K562 (cell line): ENCODE results near the gene PDE11A. TPM values are rescaled to one million over a fixed set of nuclear protein-coding genes. Genes with fewer than 3 reads are reported as not detected.

Source experiments
- ATAC-seq: fragments of 200-7000 bp; cut with Tn5 transposase; 3 replicates; pipeline ENCODE4 v1.9.1; 2020; ENCODE audit warnings: moderate library complexity
- BruUV-seq: library from RNA; stranded (reverse); fragments of 400-500 nt; replicated peaks from 2 replicates; lab custom pipeline; 2021; lab: Mats Ljungman, UMichigan
- CTCF ChIA-PET: fragments of 300-600 bp; formaldehyde crosslinking; extraction: SDS; loops from one replicate; lab custom pipeline; 2021; ENCODE audit warnings: low intra/inter-chr PET ratio; lab: Yijun Ruan, JAX
- POLR2A ChIA-PET: fragments of 300-600, 350-650 bp; sonication (Branson Sonifier 250); formaldehyde crosslinking; extraction: SDS; loops from one replicate; lab custom pipeline; 2021; ENCODE audit warnings: antibody characterized with exemption, inconsistent platforms; lab: Yijun Ruan, JAX
- DNase-seq, 4 experiments: peaks; one replicate each; pipeline versions ENCODE4 v3.0.0 to v3.0.0-alpha.2; 2011 to 2018; ENCODE audit warnings: low spot score in 3 of 4, mixed read lengths in 3 of 4; ENCODE audit errors: extremely low read depth in 1 of 4
- FAIRE-seq: peaks from 2 replicates; lab custom pipeline; 2011; peaks lifted over from hg19 to GRCh38; lab: Jason Lieb, UNC
- H2AFZ ChIP-seq: 2 replicates; pipeline ENCODE4 v1.6.0; 2011; ENCODE audit warnings: low read depth, low read length, control low read depth, inconsistent platforms
- H3K27ac ChIP-seq: fragments of 200-600 bp; 3 replicates; pipeline ENCODE4 v1.8.0; 2011; ENCODE audit warnings: low read depth, mild to moderate bottlenecking, control low read depth, inconsistent platforms, low read length, moderate library complexity, mixed read lengths; ENCODE audit errors: extremely low read depth
- H3K27me3 ChIP-seq, 2 experiments: fragments of 300-600 bp in 1 of 2; 2 replicates in 1 of 2; 3 replicates in 1 of 2; pipeline versions ENCODE4 v1.6.0 to v1.8.0; 2011; ENCODE audit warnings: inconsistent platforms in 2 of 2, low read length in 2 of 2, mild to moderate bottlenecking in 1 of 2, mixed read lengths in 1 of 2, moderate library complexity in 1 of 2; ENCODE audit not compliant: control insufficient read depth in 2 of 2, insufficient read depth in 2 of 2
- H3K36me3 ChIP-seq: fragments of 300-600 bp; 3 replicates; pipeline ENCODE4 v1.8.0; 2011; ENCODE audit warnings: mild to moderate bottlenecking, low read length, inconsistent platforms; ENCODE audit not compliant: control insufficient read depth, insufficient read depth
- H3K4me1 ChIP-seq, 2 experiments: fragments of 200-600 bp in 1 of 2; replicated peaks in 1 of 2; 2 replicates in 1 of 2; 3 replicates in 1 of 2; pipeline versions ENCODE4 v1.5.1 to v1.8.0; 2011; ENCODE audit warnings: inconsistent platforms in 2 of 2, low read length in 2 of 2, mild to moderate bottlenecking in 1 of 2, mixed read lengths in 1 of 2, moderate library complexity in 1 of 2; ENCODE audit not compliant: control insufficient read depth in 2 of 2, insufficient read depth in 2 of 2
- H3K4me2 ChIP-seq: 2 replicates; pipeline ENCODE4 v1.6.1; 2011; ENCODE audit warnings: low read length, control low read depth, inconsistent platforms, mixed read lengths; ENCODE audit not compliant: insufficient read depth
- H3K4me3 ChIP-seq: fragments of 200-600 bp; sonication (generic), shearing (Covaris generic); 2 replicates; pipeline ENCODE4 v1.5.1; 2016; ENCODE audit warnings: control low read depth, inconsistent platforms
- H3K79me2 ChIP-seq: fragments of 200-600 bp; 3 replicates; pipeline ENCODE4 v1.8.0; 2011; ENCODE audit warnings: low read length, inconsistent platforms; ENCODE audit not compliant: control insufficient read depth, insufficient read depth
- H3K9ac ChIP-seq, 2 experiments: 2 replicates each; pipeline versions ENCODE4 v1.6.0 to v1.6.1; 2011; ENCODE audit warnings: low read depth in 2 of 2, low read length in 2 of 2, control low read depth in 1 of 2, inconsistent platforms in 1 of 2, mild to moderate bottlenecking in 1 of 2, mixed read lengths in 1 of 2; ENCODE audit not compliant: insufficient read depth in 1 of 2
- H3K9me1 ChIP-seq: one replicate; pipeline ENCODE4 v1.6.0; 2011; ENCODE audit warnings: inconsistent platforms, mild to moderate bottlenecking, low read length, moderate library complexity; ENCODE audit not compliant: control insufficient read depth, insufficient read depth
- H3K9me3 ChIP-seq: replicated peaks from 2 replicates; pipeline ENCODE4 v1.5.1; 2011; ENCODE audit warnings: low read depth, low read length, inconsistent platforms; ENCODE audit not compliant: control insufficient read depth, insufficient read depth
- H4K20me1 ChIP-seq: replicated peaks from 2 replicates; pipeline ENCODE4 v1.6.1; 2011; ENCODE audit warnings: low read length, inconsistent platforms, mixed read lengths; ENCODE audit not compliant: control insufficient read depth, insufficient read depth
- ELF4 ChIP-seq: fragments of 450-650 bp; formaldehyde crosslinking; IDR thresholded peaks from 2 replicates; pipeline ENCODE4 v1.4.0; 2022; ENCODE audit warnings: missing genetic modification characterization
- ETS2 ChIP-seq: IDR thresholded peaks from 2 replicates; pipeline ENCODE4 v1.6.1; 2016; ENCODE audit warnings: borderline replicate concordance, missing genetic modification characterization, mild to moderate bottlenecking, moderate library complexity, missing compliant biosample characterization; ENCODE audit not compliant: poor library complexity, severe bottlenecking
- L3MBTL2 ChIP-seq: fragments of 450-650 bp; IDR thresholded peaks from 2 replicates; pipeline ENCODE4 v1.6.1; 2016; ENCODE audit warnings: mild to moderate bottlenecking, moderate library complexity
- MCM7 ChIP-seq, 2 experiments: fragments of 450-650 bp; IDR thresholded peaks; 2 replicates each; pipeline ENCODE4 v1.6.1; 2016 to 2018
- MTA1 ChIP-seq: fragments of 450-650 bp; IDR thresholded peaks from 2 replicates; pipeline ENCODE4 v1.6.1; 2017; ENCODE audit warnings: borderline replicate concordance
- SRF ChIP-seq, 2 experiments: fragments of 250-450, 450-650 bp in 1 of 2; sonication (Bioruptor Pico) in 1 of 2; sonication (generic) in 1 of 2; formaldehyde crosslinking; IDR thresholded peaks; 2 replicates each; pipeline versions ENCODE4 v1.5.0 to v1.5.1; 2020 to 2022; ENCODE audit warnings: mild to moderate bottlenecking in 1 of 2, missing genetic modification reagents in 1 of 2
- TGIF2 ChIP-seq: sonication (generic); formaldehyde crosslinking; IDR thresholded peaks from 2 replicates; pipeline ENCODE4 v1.8.1; 2022; ENCODE audit warnings: mild to moderate bottlenecking, missing genetic modification reagents, moderate library complexity
- THRA ChIP-seq: fragments of 450-650 bp; IDR thresholded peaks from 2 replicates; pipeline ENCODE4 v1.6.1; 2017; ENCODE audit warnings: mild to moderate bottlenecking, moderate library complexity
- ZFPM2 ChIP-seq: fragments of 250-450 bp; sonication (Bioruptor Pico); IDR thresholded peaks from 2 replicates; pipeline ENCODE4 v1.5.1; 2022; ENCODE audit warnings: mild to moderate bottlenecking
- ZNF384 ChIP-seq: IDR thresholded peaks from 2 replicates; pipeline ENCODE4 v1.6.1; 2012; ENCODE audit warnings: low read depth, low read length, improper control_type of control experiment
- ZNF830 ChIP-seq: fragments of 250-450 bp; sonication (Bioruptor Pico); IDR thresholded peaks from 2 replicates; pipeline ENCODE4 v1.5.0; 2021; ENCODE audit warnings: mild to moderate bottlenecking
- WGBS: fragments of 100-300 bp; shearing (Covaris generic); methylation state at CpG from one replicate; pipeline ENCODE4 v1.1.6; 2016; ENCODE audit warnings: low coverage, mixed read lengths; ENCODE audit not compliant: insufficient coverage; ENCODE audit errors: missing lambda C conversion rate; 5-methylcytosine and 5-hydroxymethylcytosine counted together
- in situ Hi-C: fragments of 300-500 bp; cut with MboI; formaldehyde crosslinking; loops from 4 replicates; pipeline ENCODE4 v1.15.0; 2018; ENCODE audit warnings: inconsistent platforms, mixed read lengths
- intact Hi-C: fragments of 100-400 bp; cut with micrococcal nuclease; formaldehyde crosslinking; loops from 2 replicates; pipeline ENCODE4 v1.14.2; 2022
- polyA plus RNA-seq, 8 experiments: library from polyadenylated mRNA; depleted of rRNA in 4 of 8; stranded (reverse) in 5 of 8; unstranded in 3 of 8; fragments of >200 nt; fragmentation: Nextera tagmentation in 2 of 8; fragmentation: Illumina TruSeq in 1 of 8; extraction: Ambion mirVana in 2 of 8; extraction: Trizol in 1 of 8; gene quantifications; 2 replicates each; pipeline versions ENCODE4 v1.2.1 to v1.2.3, GENCODE V29; 2011 to 2014; ENCODE audit warnings: inconsistent platforms in 1 of 8, missing spikeins in 1 of 8
- total RNA-seq, 7 experiments: library from RNA; depleted of rRNA in 6 of 7; stranded (reverse); fragments of >200 nt in 6 of 7; fragmentation: Illumina TruSeq in 2 of 7; extraction: Trizol in 2 of 7; gene quantifications; 2 replicates each; pipeline versions ENCODE4 v1.2.1 to v1.2.3, GENCODE V29; 2011 to 2021; ENCODE audit warnings: low replicate concordance in 1 of 7

Gene PDE11A
- total and polyA plus RNA-seq, 9 of the 15 experiments (the other 6 are each of a cell fraction or from before 2014, with no cell fraction given), result 3.2 to 22.1 (median 5.7) TPM

GRCh38 chr2:177742851-177743250 is 329.7 kb downstream of the PDE11A start (continued):
- TF ChIP-seq TGIF2 (CRISPR knock-in tag) (no peak), MTA1 (no peak), ZFPM2 (no peak), ETS2 (tag) (no peak), THRA (no peak), MCM7 (IDR thresholded peaks at IDR 0.05) (no peak)

DNA sequence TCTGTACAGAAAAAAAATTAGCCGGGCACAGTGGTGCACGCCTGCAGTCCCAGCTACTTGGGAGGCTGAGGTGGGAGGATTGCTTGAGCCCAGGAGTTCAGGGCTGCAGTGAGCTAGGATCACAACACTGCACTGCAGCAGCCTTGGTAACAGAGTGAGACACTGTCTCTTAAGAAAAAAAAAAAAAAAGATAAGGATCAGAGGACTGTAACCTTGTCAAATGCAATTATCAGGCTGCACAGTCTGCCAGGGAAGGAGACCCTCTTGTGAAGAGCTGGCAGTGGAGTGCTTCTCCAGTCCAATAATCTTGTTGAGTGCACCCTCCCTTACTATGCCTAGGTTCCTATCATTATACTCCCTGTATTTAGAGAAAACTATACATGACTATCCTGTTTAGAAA is 330.7 kb downstream of the PDE11A start:
- CTCF ChIA-PET, result no interaction called here
- ATAC-seq (peak; percentile 8; the same call in 2 of the 3 replicates), DNase-seq (no peak), FAIRE-seq (no peak)
- Histone ChIP-seq H3K4me2 (no peak overlapping the region), H2AFZ (no peak overlapping the region), H3K36me3 (no peaks in the 10 kb centered on the region), H3K27me3 (no peaks in the 10 kb centered on the region), H3K9me1 (no peaks in the 10 kb centered on the region), H3K4me3 (no peak overlapping the region), H3K9me3 (no peaks in the 10 kb centered on the region), H3K27ac (no peak overlapping the region), H3K79me2 (no peaks in the 10 kb centered on the region), H3K9ac (no peak overlapping the region), H4K20me1 (no peaks in the 10 kb centered on the region), H3K4me1 (peaks cover 0 to 22% of the 10 kb centered on the region in 2 experiments; a peak in 4 of 5 replicates)
- no TSS peak for BruUV-seq
- intact Hi-C loops, result no loop called here
- no peak for TF ChIP-seq ZNF830 (CRISPR knock-in tag)
- no peak for TF ChIP-seq SRF (CRISPR knock-in tag; IDR thresholded peaks at IDR 0.05)
- TF ChIP-seq L3MBTL2, result peak; percentile 27; the same call in 1 of the 2 replicates
- TF ChIP-seq ZNF384, result peak; percentile 51; the same call in 1 of the 2 replicates
- TF ChIP-seq ELF4 (CRISPR knock-in tag), result 0 out of 2 replicates have a peak, but pooled peaks have one; percentile 19
- POLR2A ChIA-PET, result interaction anchor here (1.0 to 2.2 kb wide), 3 partner anchors 11 to 12 kb away, joined by 3 to 8 read pairs (median 6); no protein-coding TSS in a partner anchor
- in situ Hi-C loops, result no loop called here
- 18% methylated on average over 2 of the region's 2 CpGs for WGBS
